ENCODE data around the gene PABPC1L2B. TPM values are rescaled to one million over a fixed set of nuclear protein-coding genes. Genes with fewer than 3 reads are reported as not detected.

PABPC1L2B gene
- total RNA-seq, 4 donors from 2014 or later = not detected

Other genes starting within 250 kb of the PABPC1L2B start
- not detected for gene DMRTC1B, start 226.0 kb upstream of the PABPC1L2B start, total RNA-seq
- gene FAM236B, start 220.3 kb upstream of the PABPC1L2B start, total RNA-seq = not detected
- not detected for gene FAM236D, start 194.7 kb upstream of the PABPC1L2B start, total RNA-seq
- not detected for gene FAM236C, start 90.3 kb upstream of the PABPC1L2B start, total RNA-seq
- gene FAM236A, start 64.7 kb upstream of the PABPC1L2B start, total RNA-seq = not detected
- gene DMRTC1, start 59.1 kb upstream of the PABPC1L2B start, total RNA-seq = not detected
- not detected for gene PABPC1L2A, start 76.6 kb downstream of the PABPC1L2B start, total RNA-seq
- gene NAP1L2, start 211.9 kb downstream of the PABPC1L2B start, total RNA-seq = 1 to 10 TPM; 1.9 to 4.8 (median 3.6) TPM

All from suprapubic skin (tissue), 4 donors.